Measurements from ENCODE around the gene COMMD3.

GRCh38 chr10:22294694-22295093 is 21.5 kb upstream of the COMMD3 start:
- TF ChIP-seq CTCF (IDR thresholded peaks at IDR 0.05) = no peak
- no peak for TF ChIP-seq POLR2A (IDR thresholded peaks at IDR 0.05; ENCODE audit: low read depth)

Measured in esophagus muscularis mucosa (tissue), 3 donors.